H1 (cell line): ENCODE results near the gene TMEM255B. TPM values are rescaled to one million over a fixed set of nuclear protein-coding genes. Genes with fewer than 3 reads are reported as not detected.

Experiments
- CEBPB ChIP-seq: IDR thresholded peaks from 2 replicates; pipeline ENCODE4 v1.6.1; 2012; ENCODE audit warnings: low read depth, low read length
- RBBP5 ChIP-seq: IDR thresholded peaks from 2 replicates; pipeline ENCODE4 v1.7.1; 2012; ENCODE audit warnings: low read depth, mild to moderate bottlenecking, inconsistent platforms, low read length, moderate library complexity, borderline replicate concordance
- SP2 ChIP-seq: IDR thresholded peaks from 2 replicates; pipeline ENCODE4 v1.6.1; 2012; ENCODE audit warnings: mild to moderate bottlenecking, low read length, inconsistent platforms
- TCF12 ChIP-seq: IDR thresholded peaks from 2 replicates; pipeline ENCODE4 v1.6.1; 2011; ENCODE audit warnings: low read depth, mild to moderate bottlenecking, low read length
- polyA plus RNA-seq, 7 experiments: library from polyadenylated mRNA; depleted of rRNA in 3 of 7; stranded (reverse) in 5 of 7; unstranded in 2 of 7; fragments of >200 nt in 5 of 7; fragments of 200-250 nt in 2 of 7; gene quantifications; 1 replicate in 5 of 7; 2 replicates in 1 of 7; 4 replicates in 1 of 7; pipeline versions ENCODE4 v1.2.1 to v1.2.3, GENCODE V29; 2011 to 2013; ENCODE audit warnings: missing spikeins in 2 of 7, mixed read lengths in 2 of 7
- total RNA-seq: library from RNA; stranded (reverse); fragmentation: NEBNext Ultra II Directional; extraction: Animal tissue kit (Norgen Biotek cat#: 25700); gene quantifications from 2 replicates; pipeline ENCODE4 v1.2.1, GENCODE V29; 2021

TMEM255B gene
- total and polyA plus RNA-seq, 2 of the 8 experiments (the other 6 are each of a cell fraction or from before 2014, with no cell fraction given) = 3.4 to 4.4 TPM

- TF ChIP-seq RBBP5 (no peak), CEBPB (no peak), SP2 (no peak), TCF12 (no peak)
- TF ChIP-seq, all 59 proteins: peak for 0
Observed at GRCh38 chr13:113768018-113768905, 9.2 kb downstream of the TMEM255B start (continued).
